ENCODE measurements around the gene DDX39A. TPM values are rescaled to one million over a fixed set of nuclear protein-coding genes. Genes with fewer than 3 reads are reported as not detected.

DDX39A gene
- total and polyA plus RNA-seq, 2 of the 13 experiments (the other 11 are each of a cell fraction or from before 2014, with no cell fraction given): 34.6 to 90.4 TPM

GRCh38 chr19:14434543-14435319 lies 15.6 kb upstream of the DDX39A start (continued):
- TF ChIP-seq RXRA (CRISPR knock-in tag; IDR thresholded peaks at IDR 0.05) (peak; percentile 87), ZNF317 (CRISPR knock-in tag; IDR thresholded peaks at IDR 0.05) (peak; percentile 37; the same call in 1 of the 2 replicates), SAP130 (CRISPR knock-in tag; IDR thresholded peaks at IDR 0.05; ENCODE audit: low read depth) (peak; percentile 61; the same call in 1 of the 2 replicates), ZNF792 (CRISPR knock-in tag; IDR thresholded peaks at IDR 0.05) (0 out of 2 replicates have a peak, but pooled peaks have one; percentile 36), PRPF4 (IDR thresholded peaks at IDR 0.05; ENCODE audit: low read depth, low read length, poor library complexity, severe bottlenecking) (no peak), MTA1 (CRISPR knock-in tag; IDR thresholded peaks at IDR 0.05; ENCODE audit: borderline replicate concordance) (peak; percentile 67; the same call in 1 of the 2 replicates), DPF2 (CRISPR knock-in tag; IDR thresholded peaks at IDR 0.05; ENCODE audit: borderline replicate concordance, low read depth) (peak; percentile 19; the same call in 1 of the 2 replicates), PHF8 (CRISPR knock-in tag; IDR thresholded peaks at IDR 0.05) (no peak; the same call in 1 of the 2 replicates), HNRNPK (IDR thresholded peaks at IDR 0.05; ENCODE audit: low read depth, low read length, poor library complexity, severe bottlenecking) (no peak), XRCC5 (optimal IDR thresholded peaks at IDR 0.05; ENCODE audit: low read length) (peak; percentile 15), GABPA (IDR thresholded peaks at IDR 0.05; ENCODE audit: low read depth, low read length) (peak; percentile 20; the same call in 1 of the 2 replicates), GABPA (CRISPR knock-in tag; IDR thresholded peaks at IDR 0.05; ENCODE audit: low read depth) (peak; percentile 57; the same call in 1 of the 2 replicates), ETV5 (CRISPR knock-in tag; IDR thresholded peaks at IDR 0.05; ENCODE audit: borderline replicate concordance) (peak; percentile 80; the same call in 1 of the 2 replicates), ZZZ3 (CRISPR knock-in tag; IDR thresholded peaks at IDR 0.05; ENCODE audit: borderline replicate concordance) (0 out of 2 replicates have a peak, but pooled peaks have one; percentile 51), SALL1 (CRISPR knock-in tag; IDR thresholded peaks at IDR 0.05) (peak; percentile 44; the same call in 1 of the 2 replicates), ZNF816 (CRISPR knock-in tag; IDR thresholded peaks at IDR 0.05; ENCODE audit: borderline replicate concordance) (no peak), ZNF607 (CRISPR knock-in tag; IDR thresholded peaks at IDR 0.05; ENCODE audit: borderline replicate concordance) (no peak), CENPX (CRISPR knock-in tag; IDR thresholded peaks at IDR 0.05) (no peak), FOSL1 (CRISPR knock-in tag; IDR thresholded peaks at IDR 0.05; ENCODE audit: borderline replicate concordance) (peak; percentile 40; the same call in 1 of the 2 replicates), SKI (IDR thresholded peaks at IDR 0.05; ENCODE audit: partially characterized antibody) (peak; percentile 10), KAT2B (IDR thresholded peaks at IDR 0.05; ENCODE audit: borderline replicate concordance, low read depth, low read length) (no peak), POLR2G (IDR thresholded peaks at IDR 0.05; ENCODE audit: low read depth, low read length) (peak; percentile 61; the same call in 1 of the 2 replicates), ZNF10 (CRISPR knock-in tag; IDR thresholded peaks at IDR 0.05; ENCODE audit: borderline replicate concordance, low read depth) (no peak)
- TF ChIP-seq, protein P1, sequence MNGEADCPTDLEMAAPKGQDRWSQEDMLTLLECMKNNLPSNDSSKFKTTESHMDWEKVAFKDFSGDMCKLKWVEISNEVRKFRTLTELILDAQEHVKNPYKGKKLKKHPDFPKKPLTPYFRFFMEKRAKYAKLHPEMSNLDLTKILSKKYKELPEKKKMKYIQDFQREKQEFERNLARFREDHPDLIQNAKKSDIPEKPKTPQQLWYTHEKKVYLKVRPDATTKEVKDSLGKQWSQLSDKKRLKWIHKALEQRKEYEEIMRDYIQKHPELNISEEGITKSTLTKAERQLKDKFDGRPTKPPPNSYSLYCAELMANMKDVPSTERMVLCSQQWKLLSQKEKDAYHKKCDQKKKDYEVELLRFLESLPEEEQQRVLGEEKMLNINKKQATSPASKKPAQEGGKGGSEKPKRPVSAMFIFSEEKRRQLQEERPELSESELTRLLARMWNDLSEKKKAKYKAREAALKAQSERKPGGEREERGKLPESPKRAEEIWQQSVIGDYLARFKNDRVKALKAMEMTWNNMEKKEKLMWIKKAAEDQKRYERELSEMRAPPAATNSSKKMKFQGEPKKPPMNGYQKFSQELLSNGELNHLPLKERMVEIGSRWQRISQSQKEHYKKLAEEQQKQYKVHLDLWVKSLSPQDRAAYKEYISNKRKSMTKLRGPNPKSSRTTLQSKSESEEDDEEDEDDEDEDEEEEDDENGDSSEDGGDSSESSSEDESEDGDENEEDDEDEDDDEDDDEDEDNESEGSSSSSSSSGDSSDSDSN (CRISPR knock-in tag; IDR thresholded peaks at IDR 0.05): peak; percentile 40; the same call in 1 of the 2 replicates
- TF ChIP-seq, protein P2, sequence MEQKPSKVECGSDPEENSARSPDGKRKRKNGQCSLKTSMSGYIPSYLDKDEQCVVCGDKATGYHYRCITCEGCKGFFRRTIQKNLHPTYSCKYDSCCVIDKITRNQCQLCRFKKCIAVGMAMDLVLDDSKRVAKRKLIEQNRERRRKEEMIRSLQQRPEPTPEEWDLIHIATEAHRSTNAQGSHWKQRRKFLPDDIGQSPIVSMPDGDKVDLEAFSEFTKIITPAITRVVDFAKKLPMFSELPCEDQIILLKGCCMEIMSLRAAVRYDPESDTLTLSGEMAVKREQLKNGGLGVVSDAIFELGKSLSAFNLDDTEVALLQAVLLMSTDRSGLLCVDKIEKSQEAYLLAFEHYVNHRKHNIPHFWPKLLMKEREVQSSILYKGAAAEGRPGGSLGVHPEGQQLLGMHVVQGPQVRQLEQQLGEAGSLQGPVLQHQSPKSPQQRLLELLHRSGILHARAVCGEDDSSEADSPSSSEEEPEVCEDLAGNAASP (CRISPR knock-in tag; IDR thresholded peaks at IDR 0.05; ENCODE audit: borderline replicate concordance): peak; percentile 80; the same call in 1 of the 2 replicates
- TF ChIP-seq, protein P3, sequence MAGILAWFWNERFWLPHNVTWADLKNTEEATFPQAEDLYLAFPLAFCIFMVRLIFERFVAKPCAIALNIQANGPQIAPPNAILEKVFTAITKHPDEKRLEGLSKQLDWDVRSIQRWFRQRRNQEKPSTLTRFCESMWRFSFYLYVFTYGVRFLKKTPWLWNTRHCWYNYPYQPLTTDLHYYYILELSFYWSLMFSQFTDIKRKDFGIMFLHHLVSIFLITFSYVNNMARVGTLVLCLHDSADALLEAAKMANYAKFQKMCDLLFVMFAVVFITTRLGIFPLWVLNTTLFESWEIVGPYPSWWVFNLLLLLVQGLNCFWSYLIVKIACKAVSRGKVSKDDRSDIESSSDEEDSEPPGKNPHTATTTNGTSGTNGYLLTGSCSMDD (CRISPR knock-in tag; IDR thresholded peaks at IDR 0.05): no peak
